ENCODE measurements around the gene GAS1.
A peak's percentile ranks its signal among the peaks of the same experiment; 100 is the strongest.

The GAS1 gene

GRCh38 chr9:86946201-86947145, 833 bp downstream of the GAS1 start:
- Mint-ChIP-seq H3K4me3 (peak overlapping the region; percentile 90 to 98 (median 94)), H3K9me3 (peaks cover 11% of the 10 kb centered on the region), H3K27ac (peak overlapping the region; percentile 90 to 99 (median 97)), H3K4me1 (peaks cover 46% of the 10 kb centered on the region), H3K27me3 (ENCODE audit: low read depth) (peaks cover 5% of the 10 kb centered on the region), H3K36me3 (ENCODE audit: low read depth) (peaks cover 35% of the 10 kb centered on the region)
- no peak for TF ChIP-seq CTCF (IDR thresholded peaks at IDR 0.05; ENCODE audit: unreplicated experiment in 3 of 3)

GRCh38 chr9:86945728-86946200, 1.5 kb downstream of the GAS1 start:
- Mint-ChIP-seq H3K27ac (peak overlapping the region; percentile 97 to 99 (median 97)), H3K4me3 (peak overlapping the region; percentile 95 to 99 (median 98)), H3K36me3 (ENCODE audit: low read depth) (peaks cover 28% of the 10 kb centered on the region), H3K4me1 (peaks cover 53% of the 10 kb centered on the region), H3K27me3 (ENCODE audit: low read depth) (peaks cover 5% of the 10 kb centered on the region), H3K9me3 (peaks cover 8% of the 10 kb centered on the region)
- peak in 1 of 3 experiments; percentile 12 for TF ChIP-seq CTCF (IDR thresholded peaks at IDR 0.05; ENCODE audit: unreplicated experiment in 3 of 3)

GRCh38 chr9:86944796-86945727, 2.2 kb downstream of the GAS1 start:
- H3K4me1 Mint-ChIP-seq = peaks cover 53% of the 10 kb centered on the region
- H3K4me3 Mint-ChIP-seq = peak overlapping the region; percentile 95 to 99 (median 98)
- peaks cover 21% of the 10 kb centered on the region for H3K36me3 Mint-ChIP-seq (ENCODE audit: low read depth)
- TF ChIP-seq CTCF (IDR thresholded peaks at IDR 0.05; ENCODE audit: unreplicated experiment in 3 of 3) = no peak
- peaks cover 5% of the 10 kb centered on the region for H3K27me3 Mint-ChIP-seq (ENCODE audit: low read depth)
- peaks cover 1% of the 10 kb centered on the region for H3K9me3 Mint-ChIP-seq
- peak overlapping the region; percentile 97 to 99 (median 97) for H3K27ac Mint-ChIP-seq

- H3K9me3 Mint-ChIP-seq = peaks cover 11% of the 10 kb centered on the region
Observed at GRCh38 chr9:86943201-86944113, 3.8 kb downstream of the GAS1 start.

More at GRCh38 chr9:86943201-86944113, 3.8 kb downstream of the GAS1 start:
- Mint-ChIP-seq H3K4me1 (peaks cover 52% of the 10 kb centered on the region), H3K4me3 (peak overlapping the region; percentile 95 to 99 (median 98)), H3K27ac (peak overlapping the region; percentile 97 to 99 (median 97)), H3K27me3 (ENCODE audit: low read depth) (peaks cover 5% of the 10 kb centered on the region), H3K36me3 (ENCODE audit: low read depth) (peaks cover 20% of the 10 kb centered on the region)
- no peak for TF ChIP-seq CTCF (IDR thresholded peaks at IDR 0.05; ENCODE audit: unreplicated experiment in 3 of 3)

Data from nephron (organoid).